ENCODE data around the gene GARNL3.

DNA sequence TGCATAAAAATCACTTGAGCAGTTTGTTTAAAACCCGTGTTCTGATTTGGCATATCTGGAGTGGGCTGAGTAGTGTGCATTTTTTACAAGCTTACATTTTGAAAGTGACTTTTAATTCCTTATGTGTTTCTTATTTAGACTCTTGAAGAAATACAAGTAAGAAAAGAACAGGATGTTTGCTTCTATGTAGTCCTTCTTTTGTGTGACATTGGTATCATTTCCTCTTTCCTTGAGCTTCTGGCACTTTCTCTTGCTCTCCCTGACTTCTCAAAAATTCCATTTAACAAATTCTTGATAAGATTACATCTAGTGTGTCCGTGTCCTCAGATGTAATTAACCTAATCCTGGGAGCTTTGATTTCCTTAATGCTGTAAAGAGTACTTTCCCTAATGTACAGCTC is 12.5 kb downstream of the GARNL3 start:
- TF ChIP-seq, protein P1, sequence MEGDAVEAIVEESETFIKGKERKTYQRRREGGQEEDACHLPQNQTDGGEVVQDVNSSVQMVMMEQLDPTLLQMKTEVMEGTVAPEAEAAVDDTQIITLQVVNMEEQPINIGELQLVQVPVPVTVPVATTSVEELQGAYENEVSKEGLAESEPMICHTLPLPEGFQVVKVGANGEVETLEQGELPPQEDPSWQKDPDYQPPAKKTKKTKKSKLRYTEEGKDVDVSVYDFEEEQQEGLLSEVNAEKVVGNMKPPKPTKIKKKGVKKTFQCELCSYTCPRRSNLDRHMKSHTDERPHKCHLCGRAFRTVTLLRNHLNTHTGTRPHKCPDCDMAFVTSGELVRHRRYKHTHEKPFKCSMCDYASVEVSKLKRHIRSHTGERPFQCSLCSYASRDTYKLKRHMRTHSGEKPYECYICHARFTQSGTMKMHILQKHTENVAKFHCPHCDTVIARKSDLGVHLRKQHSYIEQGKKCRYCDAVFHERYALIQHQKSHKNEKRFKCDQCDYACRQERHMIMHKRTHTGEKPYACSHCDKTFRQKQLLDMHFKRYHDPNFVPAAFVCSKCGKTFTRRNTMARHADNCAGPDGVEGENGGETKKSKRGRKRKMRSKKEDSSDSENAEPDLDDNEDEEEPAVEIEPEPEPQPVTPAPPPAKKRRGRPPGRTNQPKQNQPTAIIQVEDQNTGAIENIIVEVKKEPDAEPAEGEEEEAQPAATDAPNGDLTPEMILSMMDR (IDR thresholded peaks at IDR 0.05) = no peak
- TF ChIP-seq POLR2A (IDR thresholded peaks at IDR 0.05) = no peak
